HG02938 (cell line): ENCODE measurements around the gene COPS4.
"Not testable (repeated sequence)": the region's sequence is repeated elsewhere in the genome, so short reads cannot be mapped to it uniquely, and the experiment has no call there.

Experiments used
- ATAC-seq: cut with Tn5 transposase; IDR thresholded peaks from one replicate; pipeline ENCODE4 v1.9.1; 2021; ENCODE audit warnings: mild to moderate bottlenecking, moderate library complexity; ENCODE audit not compliant: unreplicated experiment

The COPS4 gene

GRCh38 chr4:83034630-83035494 lies at the start of gene COPS4:
COPS4 (plus strand) TSS chr4:83035183; CDS start chr4:83035225, 42 bp downstream.
- ATAC-seq, result peak; percentile 98

- ATAC-seq, result not testable (repeated sequence)
Observed at GRCh38 chr4:82987519-82987918, 47.5 kb upstream of the COPS4 start.

- no peak for ATAC-seq
Observed at GRCh38 chr4:82988323-82988832, 46.6 kb upstream of the COPS4 start.

- peak; percentile 95 for ATAC-seq
Observed at GRCh38 chr4:82989575-82990429, 45.2 kb upstream of the COPS4 start.

GRCh38 chr4:82994834-82995233 lies 40.1 kb upstream of the COPS4 start:
- ATAC-seq, result no peak

GRCh38 chr4:82998898-82999297 lies 36.1 kb upstream of the COPS4 start:
- ATAC-seq, result no peak

GRCh38 chr4:83002329-83002728 lies 32.7 kb upstream of the COPS4 start:
- ATAC-seq, result no peak

GRCh38 chr4:83003044-83003791 lies 31.8 kb upstream of the COPS4 start:
- ATAC-seq, result not testable (repeated sequence)

GRCh38 chr4:83009529-83009928 lies 25.5 kb upstream of the COPS4 start:
- no peak for ATAC-seq

GRCh38 chr4:83010111-83010521 lies 24.9 kb upstream of the COPS4 start:
- ATAC-seq, result no peak

- ATAC-seq, result peak; percentile 43
Observed at GRCh38 chr4:83010522-83011318, 24.3 kb upstream of the COPS4 start, which contains the start of gene LIN54. LIN54 (minus strand) TSS chr4:83010823; CDS start chr4:82984844, 25,979 bp downstream.

- no peak for ATAC-seq
Observed at GRCh38 chr4:83011689-83012199, 23.2 kb upstream of the COPS4 start.

- peak; percentile 6 for ATAC-seq
Observed at GRCh38 chr4:83012200-83012686, 22.7 kb upstream of the COPS4 start.

GRCh38 chr4:83012687-83013419 lies 22.1 kb upstream of the COPS4 start:
- peak; percentile 75 for ATAC-seq

- ATAC-seq, result no peak
Observed at GRCh38 chr4:83013420-83013867, 21.5 kb upstream of the COPS4 start.

- no peak for ATAC-seq
Observed at GRCh38 chr4:83013902-83014301, 21.1 kb upstream of the COPS4 start.

GRCh38 chr4:83019794-83020494 lies 15.0 kb upstream of the COPS4 start:
- no peak for ATAC-seq
